Stimulated activated naive CD8-positive, alpha-beta T cell treated with anti-CD3 and anti-CD28 coated beads, Interleukin-15, amount 100 ng/mL, for 72 hours (primary cell): Measurements from ENCODE around the gene THRB.
"Not testable (repeated sequence)": the region's sequence is repeated elsewhere in the genome, so short reads cannot be mapped to it uniquely, and the experiment has no call there.

Experiments
- ATAC-seq: fragments of 150-1000 bp; cut with Tn5 transposase; 2 replicates; pipeline ENCODE4 v1.10.0; 2021; ENCODE audit warnings: mild to moderate bottlenecking, moderate library complexity
- DNase-seq, 2 donors: peaks; one replicate each; pipeline ENCODE4 v3.0.0; 2021 to 2022
- H3K27ac Mint-ChIP-seq, 2 donors: one replicate each; pipeline ENCODE4 v1.8.0; 2022; ENCODE audit warnings: mild to moderate bottlenecking in 2 of 2, mixed read lengths in 2 of 2, moderate library complexity in 2 of 2
- H3K27me3 Mint-ChIP-seq: one replicate; pipeline ENCODE4 v1.8.0; 2022; ENCODE audit warnings: mixed read lengths
- H3K4me1 Mint-ChIP-seq: one replicate; pipeline ENCODE4 v1.8.0; 2022; ENCODE audit warnings: mild to moderate bottlenecking, mixed read lengths
- H3K4me3 Mint-ChIP-seq, 2 donors: one replicate each; pipeline ENCODE4 v1.8.0; 2022; ENCODE audit warnings: mild to moderate bottlenecking in 2 of 2, mixed read lengths in 2 of 2, moderate library complexity in 1 of 2
- H3K9me3 Mint-ChIP-seq, 2 donors: one replicate each; pipeline ENCODE4 v1.8.0; 2022; ENCODE audit warnings: mixed read lengths in 2 of 2

The THRB gene

DNA sequence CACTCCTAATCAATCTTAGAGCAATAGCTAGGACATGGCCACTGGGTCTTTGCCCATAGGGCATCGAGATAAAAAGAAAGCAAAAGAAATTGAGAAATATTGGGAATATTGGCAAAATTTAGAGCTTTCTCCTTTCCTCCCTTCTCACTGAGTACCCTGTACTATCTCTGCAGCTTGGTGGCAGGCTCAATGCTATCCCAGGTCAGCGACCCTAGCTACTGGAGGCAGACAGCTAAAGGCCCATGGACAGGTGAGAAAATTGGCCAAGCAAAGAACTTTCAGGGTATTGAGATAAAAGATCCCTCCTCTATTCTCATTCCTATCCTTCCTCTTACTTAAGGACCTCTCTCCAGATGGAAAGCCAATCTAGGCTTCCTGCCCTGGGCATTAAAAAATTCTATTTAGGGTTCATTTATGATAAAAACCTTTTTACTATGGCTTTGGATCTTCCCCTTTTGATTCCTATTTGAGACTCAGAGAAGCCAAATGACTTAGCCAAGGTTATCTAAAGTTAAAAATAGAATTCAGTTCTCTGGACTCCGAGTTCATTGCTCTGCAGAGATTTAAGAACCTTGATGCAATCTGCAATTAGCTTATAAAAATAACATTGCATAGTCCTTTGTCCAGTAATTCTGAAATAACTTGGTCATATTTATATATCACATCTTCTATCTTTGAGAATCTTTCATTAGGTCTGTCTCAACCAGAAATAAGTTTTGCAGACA is 75.4 kb downstream of the THRB start:
- DNase-seq = no peak
- Mint-ChIP-seq H3K27ac (no peak overlapping the region), H3K4me3 (no peak overlapping the region), H3K9me3 (peaks cover 0 to 8% of the 10 kb centered on the region in 2 donors), H3K27me3 (no peaks in the 10 kb centered on the region), H3K4me1 (no peaks in the 10 kb centered on the region)
- no peak for ATAC-seq

DNA sequence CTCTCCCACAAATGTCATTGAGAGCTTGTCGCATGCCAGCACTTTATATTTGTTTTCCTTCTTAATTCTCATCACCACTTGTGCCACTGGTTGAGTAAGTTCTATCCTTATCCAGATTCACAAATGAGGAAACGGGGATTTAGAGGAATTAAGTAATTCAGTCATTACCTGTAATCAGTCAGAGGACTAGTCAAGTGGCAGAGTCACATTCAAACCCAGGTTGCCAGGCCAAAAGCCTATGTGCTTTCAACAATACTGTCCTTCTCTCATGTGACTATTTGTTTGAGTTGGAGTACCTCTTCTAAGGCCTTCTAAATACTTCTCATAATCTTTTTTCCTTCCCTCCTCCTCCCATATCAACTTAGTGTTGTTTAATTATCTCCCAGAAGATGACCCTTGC is 76.9 kb downstream of the THRB start:
- DNase-seq (no peak), ATAC-seq (no peak)
- peaks cover 0 to 8% of the 10 kb centered on the region in 2 donors for H3K9me3 Mint-ChIP-seq
- no peak overlapping the region for H3K4me3 Mint-ChIP-seq
- H3K27me3 Mint-ChIP-seq = no peaks in the 10 kb centered on the region
- H3K4me1 Mint-ChIP-seq = no peaks in the 10 kb centered on the region
- no peak overlapping the region for H3K27ac Mint-ChIP-seq

GRCh38 chr3:24416224-24416623 is 78.4 kb downstream of the THRB start:
- no peak for DNase-seq
- H3K4me1 Mint-ChIP-seq = no peaks in the 10 kb centered on the region
- no peaks in the 10 kb centered on the region for H3K9me3 Mint-ChIP-seq
- H3K27ac Mint-ChIP-seq = no peak overlapping the region
- no peak overlapping the region for H3K4me3 Mint-ChIP-seq
- H3K27me3 Mint-ChIP-seq = no peaks in the 10 kb centered on the region
- no peak for ATAC-seq

GRCh38 chr3:24415824-24416223 is 78.8 kb downstream of the THRB start:
- Mint-ChIP-seq H3K4me1 (no peaks in the 10 kb centered on the region), H3K27me3 (no peaks in the 10 kb centered on the region), H3K4me3 (no peak overlapping the region), H3K9me3 (no peaks in the 10 kb centered on the region), H3K27ac (no peak overlapping the region)
- ATAC-seq = no peak
- DNase-seq = no peak

DNA sequence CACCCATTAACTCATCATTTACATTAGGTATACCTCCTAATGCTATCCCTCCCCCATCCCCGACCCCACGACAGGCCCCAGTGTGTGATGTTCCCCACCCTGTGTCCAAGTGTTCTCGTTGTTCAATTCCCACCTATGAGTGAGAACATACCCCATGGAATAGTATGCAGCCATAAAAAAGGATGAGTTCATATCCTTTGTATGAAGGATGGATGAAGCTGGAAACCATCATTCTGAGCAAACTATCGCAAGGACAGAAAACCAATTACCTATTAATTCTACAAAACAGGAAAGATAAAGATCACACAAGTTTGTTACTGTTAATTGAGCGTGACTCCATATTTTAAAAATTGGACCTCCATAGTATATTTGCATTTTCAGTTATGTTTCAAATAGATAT is 81.0 kb downstream of the THRB start:
- not testable (repeated sequence) for H3K27ac Mint-ChIP-seq, H3K9me3 Mint-ChIP-seq

GRCh38 chr3:24410860-24411259 is 83.8 kb downstream of the THRB start:
- no peaks in the 10 kb centered on the region for H3K27me3 Mint-ChIP-seq
- ATAC-seq = no peak
- H3K9me3 Mint-ChIP-seq = no peaks in the 10 kb centered on the region
- H3K4me3 Mint-ChIP-seq = no peak overlapping the region
- DNase-seq = no peak
- no peaks in the 10 kb centered on the region for H3K4me1 Mint-ChIP-seq
- no peak overlapping the region for H3K27ac Mint-ChIP-seq

More for the DNA sequence above, 81.0 kb downstream of the THRB start:
- not testable (repeated sequence) for ATAC-seq, DNase-seq, H3K4me1 Mint-ChIP-seq, H3K27me3 Mint-ChIP-seq, H3K4me3 Mint-ChIP-seq

- Mint-ChIP-seq H3K4me3 (no peak overlapping the region), H3K27ac (no peak overlapping the region), H3K4me1 (no peaks in the 10 kb centered on the region), H3K27me3 (no peaks in the 10 kb centered on the region), H3K9me3 (no peaks in the 10 kb centered on the region)
- DNase-seq = no peak
- no peak for ATAC-seq
These were observed 86.5 kb downstream of the THRB start for GRCh38 chr3:24407980-24408680.

GRCh38 chr3:24406900-24407299 is 87.8 kb downstream of the THRB start:
- no peaks in the 10 kb centered on the region for H3K4me1 Mint-ChIP-seq
- no peaks in the 10 kb centered on the region for H3K27me3 Mint-ChIP-seq
- H3K27ac Mint-ChIP-seq = no peak overlapping the region
- no peaks in the 10 kb centered on the region for H3K9me3 Mint-ChIP-seq
- H3K4me3 Mint-ChIP-seq = no peak overlapping the region
- ATAC-seq = no peak
- DNase-seq = no peak

- no peak overlapping the region for H3K27ac Mint-ChIP-seq
- no peak overlapping the region for H3K4me3 Mint-ChIP-seq
- no peaks in the 10 kb centered on the region for H3K9me3 Mint-ChIP-seq
- H3K27me3 Mint-ChIP-seq = no peaks in the 10 kb centered on the region
- ATAC-seq = no peak
- H3K4me1 Mint-ChIP-seq = no peaks in the 10 kb centered on the region
- no peak for DNase-seq
These were observed 89.6 kb downstream of the THRB start for GRCh38 chr3:24405057-24405456.

GRCh38 chr3:24401811-24402185 is 92.9 kb downstream of the THRB start:
- DNase-seq (no peak), ATAC-seq (no peak)
- no peak overlapping the region for H3K4me3 Mint-ChIP-seq
- H3K4me1 Mint-ChIP-seq = no peaks in the 10 kb centered on the region
- H3K9me3 Mint-ChIP-seq = no peaks in the 10 kb centered on the region
- H3K27ac Mint-ChIP-seq = no peak overlapping the region
- no peaks in the 10 kb centered on the region for H3K27me3 Mint-ChIP-seq

DNA sequence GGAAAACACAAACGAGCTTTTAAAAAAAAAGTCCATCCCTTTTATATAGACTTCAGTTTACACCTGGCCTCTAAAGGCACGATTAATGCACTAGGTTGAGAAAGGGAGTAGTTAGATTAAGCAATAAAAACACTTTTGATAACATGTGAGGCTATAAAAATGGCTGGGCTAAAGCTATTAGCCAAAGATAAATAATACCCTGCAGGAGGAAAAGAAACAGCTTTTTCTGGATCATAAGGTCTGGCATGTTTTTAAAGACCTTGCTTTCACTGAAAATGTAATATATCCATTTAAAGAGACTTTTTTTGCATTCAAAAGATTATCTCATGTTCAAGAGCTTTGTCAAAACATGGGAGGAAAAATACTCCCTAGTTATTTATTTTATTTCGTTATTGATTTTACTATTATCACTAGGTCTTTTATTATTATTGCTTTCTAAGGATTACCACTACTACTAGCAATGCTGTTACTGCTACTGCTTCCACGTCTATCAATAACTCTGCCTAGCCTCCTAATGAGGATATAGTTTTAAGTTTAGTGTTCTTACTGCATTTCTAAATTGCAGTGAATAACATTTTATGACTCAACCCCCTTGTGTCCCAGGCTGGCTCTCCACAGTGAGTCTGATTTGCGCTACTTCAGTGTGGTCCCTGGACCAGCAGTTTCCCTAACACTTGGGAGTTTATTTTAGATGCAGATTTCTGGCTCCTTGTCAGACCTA is 93.4 kb downstream of the THRB start:
- ATAC-seq (no peak), DNase-seq (no peak)
- H3K9me3 Mint-ChIP-seq = no peaks in the 10 kb centered on the region
- no peak overlapping the region for H3K27ac Mint-ChIP-seq
- H3K27me3 Mint-ChIP-seq = no peaks in the 10 kb centered on the region
- no peak overlapping the region for H3K4me3 Mint-ChIP-seq
- H3K4me1 Mint-ChIP-seq = no peaks in the 10 kb centered on the region

GRCh38 chr3:24400450-24400849 is 94.2 kb downstream of the THRB start:
- Mint-ChIP-seq H3K4me3 (no peak overlapping the region), H3K27me3 (no peaks in the 10 kb centered on the region), H3K9me3 (no peaks in the 10 kb centered on the region), H3K27ac (no peak overlapping the region), H3K4me1 (no peaks in the 10 kb centered on the region)
- DNase-seq = no peak
- no peak for ATAC-seq

DNA sequence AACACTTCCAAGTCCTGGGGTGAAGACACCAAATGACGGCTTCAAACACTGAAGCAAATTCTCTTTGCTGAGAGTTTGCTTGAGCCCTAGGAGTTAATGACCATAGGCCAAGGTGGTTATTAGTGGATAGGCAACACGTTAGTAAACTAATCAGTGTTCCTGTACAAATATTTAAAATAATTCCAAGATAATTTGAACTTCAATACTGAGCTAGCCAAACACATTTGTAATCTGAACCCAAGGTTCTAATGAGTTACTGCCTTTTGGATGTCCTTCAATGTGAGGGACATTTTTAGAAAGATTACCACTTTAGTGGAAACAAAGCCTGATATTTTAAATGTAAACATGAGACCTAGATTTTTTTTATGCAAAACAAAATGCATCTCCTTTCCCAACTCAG is 94.6 kb downstream of the THRB start:
- no peak overlapping the region for H3K27ac Mint-ChIP-seq
- no peaks in the 10 kb centered on the region for H3K4me1 Mint-ChIP-seq
- no peak for ATAC-seq
- H3K9me3 Mint-ChIP-seq = no peaks in the 10 kb centered on the region
- no peak overlapping the region for H3K4me3 Mint-ChIP-seq
- H3K27me3 Mint-ChIP-seq = no peaks in the 10 kb centered on the region
- DNase-seq = no peak

DNA sequence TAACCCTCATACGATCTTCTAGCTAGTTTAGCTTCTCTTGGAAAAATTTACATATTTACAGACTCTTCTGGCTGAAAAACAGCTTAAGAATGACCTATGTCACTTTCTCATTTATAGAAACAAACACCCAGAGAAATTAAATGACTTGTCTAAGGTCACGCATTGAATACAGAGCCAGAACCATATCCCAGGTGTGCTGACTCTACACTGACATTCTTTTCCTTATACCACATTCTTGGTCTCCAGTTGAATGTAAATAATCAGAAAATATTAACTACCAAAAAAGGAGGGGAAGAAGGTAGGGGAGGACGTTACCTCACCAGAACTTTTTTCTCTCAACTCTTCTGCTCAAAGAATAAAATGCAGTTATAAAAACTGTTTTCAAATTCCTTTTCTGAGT is 95.0 kb downstream of the THRB start:
- H3K9me3 Mint-ChIP-seq = no peaks in the 10 kb centered on the region
- H3K4me1 Mint-ChIP-seq = no peaks in the 10 kb centered on the region
- H3K27ac Mint-ChIP-seq = no peak overlapping the region
- DNase-seq (no peak), ATAC-seq (no peak)
- no peaks in the 10 kb centered on the region for H3K27me3 Mint-ChIP-seq
- H3K4me3 Mint-ChIP-seq = no peak overlapping the region

GRCh38 chr3:24398712-24399111 is 95.9 kb downstream of the THRB start:
- not testable (repeated sequence) for H3K27me3 Mint-ChIP-seq, H3K9me3 Mint-ChIP-seq, H3K4me1 Mint-ChIP-seq, H3K4me3 Mint-ChIP-seq, ATAC-seq, H3K27ac Mint-ChIP-seq, DNase-seq

DNA sequence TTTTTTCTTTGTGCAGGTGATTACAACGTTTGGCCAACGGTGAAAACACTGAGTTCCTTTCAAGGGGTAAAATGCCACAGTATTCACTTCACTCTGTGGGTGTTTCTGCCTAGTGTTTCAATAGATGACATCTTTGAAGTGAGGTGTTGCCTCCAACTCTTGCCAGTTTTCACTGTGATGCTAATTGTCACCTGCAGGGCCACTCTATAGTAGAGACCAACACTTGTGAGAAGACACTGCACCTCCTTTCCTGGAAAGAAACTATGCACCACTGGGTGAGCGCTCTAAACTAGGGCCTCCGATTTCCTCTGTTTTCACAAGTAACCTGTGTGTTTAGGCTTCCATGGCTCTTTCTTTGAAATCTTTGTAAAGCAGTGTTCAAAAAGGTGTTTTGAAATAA is 98.3 kb downstream of the THRB start:
- Mint-ChIP-seq H3K27ac (no peak overlapping the region), H3K4me1 (no peaks in the 10 kb centered on the region), H3K9me3 (no peaks in the 10 kb centered on the region), H3K4me3 (no peak overlapping the region), H3K27me3 (no peaks in the 10 kb centered on the region)
- DNase-seq (no peak), ATAC-seq (no peak)
